NCI-H1105 (cell line): ENCODE results near the gene SLC7A10.
"Not testable (repeated sequence)": the region's sequence is repeated elsewhere in the genome, so short reads cannot be mapped to it uniquely, and the experiment has no call there.

Experiments
- DNase-seq: peaks from one replicate; lab custom pipeline; 2025; lab: John Stamatoyannopoulos, UW

The SLC7A10 gene

GRCh38 chr19:33215438-33216197 lies 10.0 kb downstream of the SLC7A10 start:
- no peak for DNase-seq

DNA sequence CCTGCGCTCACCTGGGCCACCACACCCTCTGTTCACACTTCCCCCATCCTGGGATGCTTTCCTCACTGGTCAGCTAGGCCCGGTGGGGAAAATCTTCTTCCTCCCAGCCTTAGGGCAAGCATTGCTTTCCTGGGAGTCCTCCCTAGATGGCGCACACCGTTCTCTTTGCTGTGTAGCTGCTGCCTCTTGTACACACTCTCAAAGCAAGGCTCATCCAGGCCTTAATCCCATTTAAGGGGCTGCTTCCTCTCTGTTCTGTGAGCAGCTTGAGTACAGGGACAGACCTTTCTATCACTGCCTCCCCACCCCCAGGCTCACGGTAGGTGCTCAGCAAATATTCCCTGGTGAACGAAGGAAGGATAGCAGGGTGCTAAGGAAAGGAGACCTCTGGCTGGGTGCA lies 11.1 kb downstream of the SLC7A10 start:
- DNase-seq: no peak

- no peak for DNase-seq
Measured at GRCh38 chr19:33212436-33213172, 13.0 kb downstream of the SLC7A10 start.

GRCh38 chr19:33211794-33212435 lies 13.7 kb downstream of the SLC7A10 start:
- DNase-seq: no peak

DNA sequence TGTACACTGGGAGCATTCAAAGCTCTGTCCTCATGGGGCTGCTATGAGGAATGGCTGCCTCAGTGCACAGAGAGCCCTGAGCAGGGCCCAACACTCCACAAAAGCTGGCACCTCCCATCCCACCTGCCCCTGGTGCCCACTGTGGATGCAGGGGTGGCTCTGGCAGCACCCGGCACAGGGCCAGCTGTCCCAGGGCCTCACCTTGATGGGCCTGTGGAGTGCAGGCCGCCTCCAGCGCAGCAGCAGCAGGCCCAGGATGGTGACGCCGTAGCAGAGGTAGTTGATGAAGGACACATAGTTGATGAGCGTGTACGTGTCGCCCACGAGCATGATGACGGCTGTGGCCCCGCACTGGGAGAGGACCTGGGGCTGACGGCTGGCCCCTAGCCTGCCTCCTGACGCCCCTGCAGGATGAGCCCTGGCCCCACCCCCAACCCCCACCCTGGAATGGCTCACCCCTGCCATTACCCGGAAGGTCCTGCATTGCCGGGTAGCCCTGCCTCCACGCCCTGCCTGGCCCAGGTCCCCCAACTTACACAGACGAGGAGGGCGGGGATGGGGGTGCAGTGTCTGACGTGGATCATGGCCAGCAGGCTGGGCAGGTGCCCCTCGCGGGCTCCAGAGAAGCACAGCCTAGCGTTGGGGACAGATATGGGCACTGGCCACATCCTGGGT lies 15.2 kb downstream of the SLC7A10 start:
- no peak for DNase-seq

- DNase-seq: not testable (repeated sequence)
Measured at GRCh38 chr19:33209850-33210230, 15.8 kb downstream of the SLC7A10 start.

DNA sequence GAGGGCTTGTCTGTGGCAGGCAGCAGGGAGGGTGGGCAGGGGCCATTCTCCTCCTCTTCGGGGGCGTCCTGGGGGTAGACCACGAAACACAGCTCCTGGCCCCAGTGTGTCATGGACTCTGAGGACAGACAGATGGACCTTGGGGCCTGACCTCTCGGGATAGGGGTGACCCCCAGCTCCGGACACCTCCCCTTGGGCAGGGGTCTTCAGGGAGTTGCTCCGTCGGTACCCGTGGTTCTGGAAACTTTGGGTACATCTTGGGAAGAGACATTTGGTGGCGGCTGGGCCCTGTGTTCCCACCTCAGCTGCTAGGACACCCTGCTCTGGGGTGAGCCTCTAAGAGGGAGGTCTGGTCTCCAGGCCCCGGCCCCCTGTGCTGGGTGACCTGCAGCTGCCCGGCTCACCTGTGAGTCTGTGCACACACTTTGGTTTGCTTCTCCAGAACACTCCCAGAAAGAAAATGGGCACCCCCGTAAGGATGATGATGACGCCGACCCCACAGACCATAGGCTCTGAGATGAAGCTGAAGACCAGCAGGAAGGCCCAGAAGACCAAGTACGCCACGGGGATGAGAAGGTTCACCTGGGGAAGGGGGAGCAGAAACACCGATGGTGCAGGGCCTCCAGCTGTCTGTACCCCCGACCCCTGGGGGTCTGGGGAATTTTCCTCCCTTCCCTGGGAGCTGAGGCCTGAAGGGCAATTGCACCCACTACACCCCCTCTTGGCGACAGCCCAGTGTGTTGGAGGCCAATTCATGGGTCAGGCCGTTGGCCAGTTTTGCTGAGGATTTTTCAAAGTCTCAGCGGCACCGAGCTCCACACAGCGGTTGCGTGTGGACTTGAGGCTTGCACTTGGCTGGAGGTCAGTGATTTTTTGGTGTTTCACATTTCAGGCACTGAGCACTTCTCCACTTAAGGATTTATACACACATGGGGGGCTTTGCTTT lies 16.5 kb downstream of the SLC7A10 start:
- no peak for DNase-seq

DNA sequence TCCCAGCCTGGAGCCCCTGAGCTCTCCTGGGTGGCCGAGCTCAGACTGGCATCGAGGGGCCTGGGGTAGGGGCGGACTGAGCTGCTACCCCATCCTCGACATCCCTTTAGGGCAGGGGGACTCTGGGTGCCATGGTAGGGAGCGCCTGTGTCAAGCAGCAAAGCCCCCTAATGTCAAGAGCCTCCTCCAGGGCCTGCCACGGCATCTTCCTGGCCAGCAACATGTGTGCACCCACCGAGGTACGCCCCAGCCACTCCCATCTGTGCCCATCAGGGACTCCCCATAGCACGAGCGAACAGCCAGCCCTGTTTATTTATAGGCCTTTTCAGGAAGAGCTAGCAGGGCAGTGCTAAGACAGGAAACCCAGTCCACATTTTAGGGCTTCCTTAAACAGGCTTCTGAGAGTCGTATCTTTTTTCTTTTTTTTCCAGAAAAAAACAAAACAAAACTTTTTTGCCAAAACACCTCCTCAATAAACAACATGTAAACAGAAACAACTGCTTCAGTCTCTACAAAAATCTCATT lies 17.2 kb downstream of the SLC7A10 start:
- no peak for DNase-seq

DNA sequence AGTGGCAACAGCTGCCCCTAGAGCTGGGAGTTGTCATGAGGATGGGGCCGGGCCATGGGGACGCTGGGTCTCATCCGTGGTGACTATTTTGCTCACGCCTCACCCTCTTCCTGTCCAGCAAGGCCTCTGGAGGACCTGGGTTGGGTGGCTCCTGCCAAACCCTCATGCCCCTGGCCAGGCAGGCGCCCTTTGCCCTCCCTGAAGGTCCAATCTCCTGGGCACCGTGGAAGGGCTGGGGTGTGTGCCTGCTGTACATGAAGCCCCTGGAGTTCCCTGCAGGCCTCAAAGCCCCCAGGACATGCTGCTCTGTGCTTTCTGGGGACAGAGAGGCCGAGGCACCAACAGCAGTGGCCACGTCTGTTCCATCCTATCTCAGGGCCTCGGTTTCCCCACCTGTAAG lies 17.7 kb downstream of the SLC7A10 start:
- DNase-seq: no peak

GRCh38 chr19:33207040-33207620 lies 18.5 kb downstream of the SLC7A10 start:
- no peak for DNase-seq

- no peak for DNase-seq
Measured at GRCh38 chr19:33206261-33207039, 19.2 kb downstream of the SLC7A10 start.

DNA sequence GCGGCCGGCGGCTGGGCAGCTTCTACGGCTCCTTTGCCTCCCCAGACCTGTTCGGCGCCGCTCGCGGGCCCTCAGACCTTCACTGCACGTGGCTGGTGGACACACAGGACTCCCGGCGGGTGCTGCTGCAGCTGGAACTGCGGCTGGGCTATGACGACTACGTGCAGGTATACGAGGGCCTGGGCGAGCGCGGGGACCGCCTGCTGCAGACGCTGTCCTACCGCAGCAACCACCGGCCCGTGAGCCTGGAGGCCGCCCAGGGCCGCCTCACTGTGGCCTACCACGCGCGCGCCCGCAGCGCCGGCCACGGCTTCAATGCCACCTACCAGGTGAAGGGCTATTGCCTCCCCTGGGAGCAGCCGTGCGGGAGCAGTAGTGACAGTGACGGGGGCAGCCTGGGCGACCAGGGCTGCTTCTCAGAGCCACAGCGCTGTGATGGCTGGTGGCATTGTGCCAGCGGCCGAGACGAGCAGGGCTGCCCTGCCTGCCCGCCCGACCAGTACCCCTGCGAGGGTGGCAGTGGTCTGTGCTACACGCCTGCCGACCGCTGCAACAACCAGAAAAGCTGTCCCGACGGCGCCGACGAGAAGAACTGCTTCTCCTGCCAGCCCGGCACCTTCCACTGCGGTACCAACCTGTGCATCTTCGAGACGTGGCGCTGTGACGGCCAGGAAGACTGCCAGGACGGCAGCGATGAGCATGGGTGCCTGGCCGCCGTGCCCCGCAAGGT lies 20.0 kb downstream of the SLC7A10 start:
- no peak for DNase-seq

GRCh38 chr19:33205110-33205509 lies 20.5 kb downstream of the SLC7A10 start:
- no peak for DNase-seq

GRCh38 chr19:33204136-33204973 lies 21.3 kb downstream of the SLC7A10 start:
- no peak for DNase-seq

DNA sequence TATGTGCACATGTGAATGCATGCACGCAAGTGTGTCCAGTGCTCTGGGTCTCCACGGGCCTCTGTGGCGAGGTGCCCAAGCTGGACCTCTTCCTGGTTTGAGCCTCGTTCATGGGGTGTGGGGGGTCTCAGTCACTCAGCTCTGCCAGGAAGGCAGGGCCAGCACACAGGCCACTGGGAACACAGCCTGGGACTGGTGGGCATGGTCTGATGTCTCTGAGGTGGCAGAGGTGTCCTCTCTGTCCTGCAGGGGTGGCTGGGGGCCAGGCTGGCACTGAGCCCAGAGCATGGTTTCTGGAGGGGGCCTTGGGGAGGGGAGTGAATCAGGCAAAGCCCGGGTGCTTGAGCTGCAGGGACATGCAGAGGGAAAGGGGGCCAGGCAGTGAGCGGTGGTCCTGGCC lies 22.1 kb downstream of the SLC7A10 start:
- DNase-seq: no peak

GRCh38 chr19:33202546-33203507 lies 22.8 kb downstream of the SLC7A10 start:
- no peak for DNase-seq

DNA sequence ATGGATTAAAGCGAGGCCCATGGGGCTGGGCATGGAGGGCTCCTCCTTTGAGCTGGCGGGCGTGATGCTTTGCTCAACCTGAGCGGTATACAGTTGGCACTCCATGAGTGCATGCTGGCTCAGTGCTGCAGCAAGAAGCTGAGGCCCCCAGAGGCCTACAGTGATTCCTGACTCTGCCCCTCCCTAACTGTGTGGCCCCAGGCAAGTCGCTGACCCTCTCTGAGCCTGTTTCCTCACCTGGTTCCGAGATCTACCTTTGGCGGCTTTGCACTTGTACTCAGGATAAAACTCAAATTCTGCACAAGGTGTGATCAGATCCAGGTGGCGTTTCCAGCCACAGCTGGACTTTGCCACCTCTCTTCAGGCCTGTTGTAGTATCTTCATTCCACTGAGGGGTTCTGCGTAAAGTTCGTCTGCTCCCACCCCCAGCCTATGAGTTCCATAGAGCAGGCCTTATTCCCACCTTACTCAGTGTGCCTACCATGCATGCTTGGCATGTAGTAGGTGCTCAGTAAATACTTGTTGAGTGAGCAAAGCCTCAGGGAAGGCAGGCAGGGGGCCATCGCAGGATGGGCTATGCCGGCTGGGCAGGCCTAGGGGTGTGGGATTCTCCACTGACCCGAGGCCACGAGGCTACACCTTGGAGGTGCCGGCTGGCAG lies 23.6 kb downstream of the SLC7A10 start:
- DNase-seq: no peak
